HG03025 (cell line): ENCODE measurements around the gene CRHR2.
"Not testable (repeated sequence)": the region's sequence is repeated elsewhere in the genome, so short reads cannot be mapped to it uniquely, and the experiment has no call there.

ENCODE experiments used
- ATAC-seq: cut with Tn5 transposase; IDR thresholded peaks from one replicate; pipeline ENCODE4 v1.9.1; 2021; ENCODE audit warnings: mild to moderate bottlenecking, moderate library complexity; ENCODE audit not compliant: unreplicated experiment, low FRiP score

Gene CRHR2

GRCh38 chr7:30656006-30656957, 26.0 kb downstream of the CRHR2 start:
- no peak for ATAC-seq

- no peak for ATAC-seq
Observed at GRCh38 chr7:30655096-30655970, 26.9 kb downstream of the CRHR2 start.

- no peak for ATAC-seq
Observed at GRCh38 chr7:30654296-30655090, 27.8 kb downstream of the CRHR2 start.

GRCh38 chr7:30652698-30653641, 29.3 kb downstream of the CRHR2 start:
- no peak for ATAC-seq

GRCh38 chr7:30652132-30652531, 30.1 kb downstream of the CRHR2 start:
- no peak for ATAC-seq

- ATAC-seq, result no peak
Observed at GRCh38 chr7:30650421-30650808, 31.8 kb downstream of the CRHR2 start.

- ATAC-seq, result no peak
Observed at GRCh38 chr7:30649717-30650420, 32.4 kb downstream of the CRHR2 start.

- ATAC-seq, result no peak
Observed at GRCh38 chr7:30648744-30649540, 33.3 kb downstream of the CRHR2 start.

- ATAC-seq, result no peak
Observed at GRCh38 chr7:30647589-30648364, 34.5 kb downstream of the CRHR2 start.

- ATAC-seq, result no peak
Observed at GRCh38 chr7:30646154-30646553, 36.1 kb downstream of the CRHR2 start.

GRCh38 chr7:30645661-30646060, 36.6 kb downstream of the CRHR2 start:
- no peak for ATAC-seq

GRCh38 chr7:30644286-30644955, 37.8 kb downstream of the CRHR2 start:
- no peak for ATAC-seq

GRCh38 chr7:30642789-30643188, 39.5 kb downstream of the CRHR2 start:
- no peak for ATAC-seq

- ATAC-seq, result not testable (repeated sequence)
Observed at GRCh38 chr7:30642322-30642721, 39.9 kb downstream of the CRHR2 start.

GRCh38 chr7:30635798-30636197, 46.5 kb downstream of the CRHR2 start:
- no peak for ATAC-seq

GRCh38 chr7:30634634-30635201, 47.5 kb downstream of the CRHR2 start:
- no peak for ATAC-seq
